ENCODE measurements around the gene NRG3.
A peak's percentile ranks its signal among the peaks of the same experiment; 100 is the strongest.

Gene NRG3

DNA sequence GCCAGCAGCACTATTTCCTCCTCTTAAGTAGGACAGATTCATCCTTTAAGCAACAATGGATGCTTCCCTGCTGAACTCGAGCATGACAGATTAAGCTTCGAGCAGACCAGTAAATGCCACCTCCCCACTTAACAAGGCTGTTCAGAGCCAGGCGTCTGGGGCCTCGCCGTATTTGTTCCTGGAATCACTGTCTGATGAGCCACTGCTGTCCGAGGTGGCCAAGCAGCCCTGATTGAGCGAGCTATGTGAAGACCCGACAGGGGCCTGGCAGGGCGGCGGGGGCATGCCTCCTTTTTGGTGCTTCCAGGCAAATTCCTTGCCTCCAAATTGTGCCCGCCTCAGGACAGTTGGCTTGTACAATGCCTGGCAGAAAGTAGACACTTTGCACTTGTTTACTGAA is 862.6 kb downstream of the NRG3 start:
- no peak for TF ChIP-seq JUND (IDR thresholded peaks at IDR 0.05; ENCODE audit: low read depth)
- peak in 1 of 2 experiments; percentile 23 for DNase-seq (ENCODE audit: low read depth in 1 of 2, low spot score in 1 of 2)
- in situ Hi-C loops (cut with HindIII; ENCODE audit: low pct_unique_long_range_greater_than_20kb, low sequenced_read_pairs): no loop called here

DNA sequence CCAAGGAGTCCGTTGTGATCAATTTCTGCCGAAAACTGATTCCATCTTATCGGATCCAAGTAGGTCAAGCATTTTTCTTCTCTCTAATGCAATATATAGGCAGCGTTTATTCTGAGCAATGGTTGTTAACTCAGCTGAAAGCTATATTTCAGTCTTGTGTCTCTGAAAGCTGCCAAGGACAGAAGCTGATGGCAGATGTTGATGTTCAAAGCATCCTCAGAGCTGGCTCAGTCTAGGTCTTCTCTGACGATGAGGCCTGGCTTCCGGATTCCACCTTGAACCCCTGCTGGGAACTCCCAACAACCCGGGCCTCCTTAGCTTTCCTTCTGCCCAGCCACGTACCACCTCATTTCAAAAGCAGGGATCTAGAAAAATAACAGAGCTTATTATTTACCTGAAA is 863.6 kb downstream of the NRG3 start:
- TF ChIP-seq JUND (IDR thresholded peaks at IDR 0.05; ENCODE audit: low read depth): no peak
- no peak for DNase-seq (ENCODE audit: low read depth in 1 of 2, low spot score in 1 of 2)
- in situ Hi-C loops (cut with HindIII; ENCODE audit: low pct_unique_long_range_greater_than_20kb, low sequenced_read_pairs): no loop called here

GRCh38 chr10:82742478-82742877 is 867.5 kb downstream of the NRG3 start:
- in situ Hi-C loops (cut with HindIII; ENCODE audit: low pct_unique_long_range_greater_than_20kb, low sequenced_read_pairs): no loop called here
- TF ChIP-seq JUND (IDR thresholded peaks at IDR 0.05; ENCODE audit: low read depth): no peak
- DNase-seq (ENCODE audit: low read depth in 1 of 2, low spot score in 1 of 2): peak in 1 of 2 experiments; percentile 33

GRCh38 chr10:82742898-82743297 is 867.9 kb downstream of the NRG3 start:
- in situ Hi-C loops (cut with HindIII; ENCODE audit: low pct_unique_long_range_greater_than_20kb, low sequenced_read_pairs): no loop called here
- no peak for DNase-seq (ENCODE audit: low read depth in 1 of 2, low spot score in 1 of 2)
- no peak for TF ChIP-seq JUND (IDR thresholded peaks at IDR 0.05; ENCODE audit: low read depth)

GRCh38 chr10:82750538-82750937 is 875.5 kb downstream of the NRG3 start:
- DNase-seq (ENCODE audit: low read depth in 1 of 2, low spot score in 1 of 2): no peak
- no peak for TF ChIP-seq JUND (IDR thresholded peaks at IDR 0.05; ENCODE audit: low read depth)
- in situ Hi-C loops (cut with HindIII; ENCODE audit: low pct_unique_long_range_greater_than_20kb, low sequenced_read_pairs): no loop called here

GRCh38 chr10:82757397-82757796 is 882.4 kb downstream of the NRG3 start:
- in situ Hi-C loops (cut with HindIII; ENCODE audit: low pct_unique_long_range_greater_than_20kb, low sequenced_read_pairs): no loop called here

GRCh38 chr10:82757901-82758300 is 882.9 kb downstream of the NRG3 start:
- in situ Hi-C loops (cut with HindIII; ENCODE audit: low pct_unique_long_range_greater_than_20kb, low sequenced_read_pairs): no loop called here
- DNase-seq (ENCODE audit: low read depth in 1 of 2, low spot score in 1 of 2): no peak
- TF ChIP-seq JUND (IDR thresholded peaks at IDR 0.05; ENCODE audit: low read depth): no peak

More at GRCh38 chr10:82757397-82757796, 882.4 kb downstream of the NRG3 start:
- DNase-seq (ENCODE audit: low read depth in 1 of 2, low spot score in 1 of 2): no peak
- no peak for TF ChIP-seq JUND (IDR thresholded peaks at IDR 0.05; ENCODE audit: low read depth)

DNA sequence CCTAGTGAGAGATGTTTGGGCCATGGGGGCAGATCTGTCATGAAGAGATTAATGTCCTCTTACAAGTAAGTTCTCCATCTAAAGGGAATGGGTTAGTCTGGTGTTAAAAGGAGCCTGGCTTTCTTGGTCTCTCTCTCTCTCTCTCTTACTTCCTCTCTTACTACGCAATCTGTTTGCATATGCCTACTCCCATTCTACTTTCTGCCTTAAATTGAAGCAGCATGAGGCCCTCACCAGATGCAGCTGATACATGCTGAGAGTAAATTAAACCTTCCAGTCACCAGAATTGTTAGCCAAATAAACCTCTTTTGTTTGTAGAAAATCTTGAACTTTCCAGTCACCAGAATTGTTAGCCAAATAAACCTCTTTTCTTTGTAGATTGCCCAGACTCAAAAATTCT is 884.1 kb downstream of the NRG3 start:
- no peak for DNase-seq (ENCODE audit: low read depth in 1 of 2, low spot score in 1 of 2)
- in situ Hi-C loops (cut with HindIII; ENCODE audit: low pct_unique_long_range_greater_than_20kb, low sequenced_read_pairs): no loop called here
- no peak for TF ChIP-seq JUND (IDR thresholded peaks at IDR 0.05; ENCODE audit: low read depth)

- no peak for DNase-seq (ENCODE audit: low read depth in 1 of 2, low spot score in 1 of 2)
- TF ChIP-seq JUND (IDR thresholded peaks at IDR 0.05; ENCODE audit: low read depth): no peak
- in situ Hi-C loops (cut with HindIII; ENCODE audit: low pct_unique_long_range_greater_than_20kb, low sequenced_read_pairs): no loop called here
Observed at GRCh38 chr10:82762641-82763040, 887.6 kb downstream of the NRG3 start.

DNA sequence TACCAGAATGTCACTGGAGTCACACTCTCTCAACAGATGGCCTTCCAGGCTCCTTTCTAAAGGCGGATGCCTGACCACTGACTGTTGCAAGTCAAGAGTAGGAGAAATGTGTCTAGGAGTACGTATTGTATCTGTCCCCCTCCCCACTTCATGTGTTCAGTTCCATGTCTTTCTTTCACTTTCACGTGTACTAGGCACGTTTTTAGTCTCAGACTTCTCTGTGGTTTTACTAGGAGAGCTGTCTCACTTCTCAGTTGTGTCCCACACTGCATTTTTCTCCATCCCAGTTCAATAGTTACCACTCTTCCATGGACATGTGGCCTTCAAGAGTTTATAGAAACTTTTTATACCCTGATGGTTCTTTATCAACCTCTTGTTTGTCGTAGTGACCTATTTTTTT is 893.0 kb downstream of the NRG3 start:
- in situ Hi-C loops (cut with HindIII; ENCODE audit: low pct_unique_long_range_greater_than_20kb, low sequenced_read_pairs): no loop called here
- no peak for DNase-seq (ENCODE audit: low read depth in 1 of 2, low spot score in 1 of 2)
- TF ChIP-seq JUND (IDR thresholded peaks at IDR 0.05; ENCODE audit: low read depth): no peak

- no peak for TF ChIP-seq JUND (IDR thresholded peaks at IDR 0.05; ENCODE audit: low read depth)
- in situ Hi-C loops (cut with HindIII; ENCODE audit: low pct_unique_long_range_greater_than_20kb, low sequenced_read_pairs): no loop called here
- DNase-seq (ENCODE audit: low read depth in 1 of 2, low spot score in 1 of 2): no peak
Observed at GRCh38 chr10:82778908-82779307, 903.9 kb downstream of the NRG3 start.

DNA sequence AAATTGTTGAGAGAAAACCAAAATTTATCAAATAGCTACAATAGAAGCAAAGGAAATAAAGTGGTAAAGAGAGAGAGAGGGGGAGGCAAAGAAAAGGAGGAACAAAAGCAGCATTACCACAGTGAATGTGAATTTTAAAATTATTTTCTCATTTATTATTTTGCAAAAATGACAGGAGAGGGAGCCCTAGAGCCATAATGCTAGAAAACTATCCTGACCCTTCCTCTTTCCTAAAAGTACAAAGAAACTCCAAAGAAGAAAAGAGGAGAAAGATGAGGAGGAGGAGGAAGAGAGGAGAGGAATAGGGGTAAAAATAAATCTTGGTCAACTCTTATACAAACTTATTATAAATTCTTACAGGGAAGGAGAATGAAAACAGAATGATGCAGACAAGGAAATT is 921.5 kb downstream of the NRG3 start:
- peak in 1 of 2 experiments; percentile 34 for DNase-seq (ENCODE audit: low read depth in 1 of 2, low spot score in 1 of 2)
- TF ChIP-seq JUND (IDR thresholded peaks at IDR 0.05; ENCODE audit: low read depth): no peak
- in situ Hi-C loops (cut with HindIII; ENCODE audit: low pct_unique_long_range_greater_than_20kb, low sequenced_read_pairs): no loop called here

DNA sequence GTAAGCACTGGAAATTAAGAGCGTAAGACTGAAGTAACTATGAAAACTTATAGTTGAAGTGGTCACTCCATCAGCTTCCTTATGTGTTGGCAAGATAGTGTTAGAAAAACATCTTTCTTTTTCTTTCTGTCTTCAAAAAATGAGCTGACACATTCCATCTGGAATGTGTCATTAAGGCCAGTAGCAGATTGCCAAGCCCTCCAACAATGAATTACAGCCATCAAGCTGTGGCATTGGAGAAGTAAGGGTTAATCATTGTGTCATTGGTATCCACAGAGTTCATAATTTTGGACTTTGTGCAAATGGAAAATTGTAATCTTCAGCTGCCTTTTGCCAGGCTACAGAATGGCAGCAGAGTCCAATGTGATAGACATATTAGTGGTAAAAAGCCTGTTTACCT is 926.3 kb downstream of the NRG3 start:
- TF ChIP-seq JUND (IDR thresholded peaks at IDR 0.05; ENCODE audit: low read depth): no peak
- DNase-seq (ENCODE audit: low read depth in 1 of 2, low spot score in 1 of 2): no peak
- in situ Hi-C loops (cut with HindIII; ENCODE audit: low pct_unique_long_range_greater_than_20kb, low sequenced_read_pairs): no loop called here

DNA sequence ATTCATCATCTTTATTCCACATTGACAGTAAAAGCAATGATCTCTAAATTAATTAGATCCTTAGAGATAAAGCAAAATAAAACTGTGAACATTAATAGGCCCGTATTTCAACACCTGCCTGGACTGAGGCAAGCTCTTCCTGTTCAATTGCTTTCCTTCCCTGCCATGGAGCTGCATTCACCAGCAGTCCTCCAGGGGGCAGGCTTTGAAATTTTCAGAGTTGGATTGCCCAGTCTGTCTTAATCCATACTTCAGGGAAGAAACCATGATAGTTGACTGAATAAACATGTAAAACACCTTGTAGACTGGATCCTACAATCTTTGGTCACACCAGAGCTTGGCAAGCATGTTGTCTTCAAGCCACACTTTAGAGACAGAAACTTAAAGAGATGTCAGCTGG is 936.6 kb downstream of the NRG3 start:
- in situ Hi-C loops (cut with HindIII; ENCODE audit: low pct_unique_long_range_greater_than_20kb, low sequenced_read_pairs): no loop called here
- DNase-seq (ENCODE audit: low read depth in 1 of 2, low spot score in 1 of 2): peak in 1 of 2 experiments; percentile 66
- no peak for TF ChIP-seq JUND (IDR thresholded peaks at IDR 0.05; ENCODE audit: low read depth)

Measured in T47D (cell line).